IPS-18a (cell line): Measurements from ENCODE around the gene STARD3.

Experiments
- H3K27ac ChIP-seq: one replicate; pipeline ENCODE4 v1.5.1; 2013; ENCODE audit warnings: low read length
- H3K27me3 ChIP-seq: one replicate; pipeline ENCODE4 v1.6.1; 2013; ENCODE audit warnings: mild to moderate bottlenecking, low read length; ENCODE audit not compliant: control insufficient read depth, insufficient read depth
- H3K36me3 ChIP-seq: one replicate; pipeline ENCODE4 v1.6.1; 2013; ENCODE audit warnings: low read depth, low read length; ENCODE audit not compliant: control insufficient read depth
- H3K4me1 ChIP-seq: one replicate; pipeline ENCODE4 v1.6.1; 2013; ENCODE audit warnings: low read depth, low read length; ENCODE audit not compliant: control insufficient read depth
- H3K4me3 ChIP-seq: one replicate; pipeline ENCODE4 v1.5.1; 2013; ENCODE audit warnings: low read length
- H3K9ac ChIP-seq: one replicate; pipeline ENCODE4 v1.6.1; 2013; ENCODE audit warnings: mild to moderate bottlenecking, low read length, moderate library complexity
- H3K9me3 ChIP-seq: one replicate; pipeline ENCODE4 v1.6.1; 2013; ENCODE audit warnings: low read depth, low read length; ENCODE audit not compliant: control insufficient read depth

Gene STARD3

GRCh38 chr17:39675390-39676082 is 38.6 kb downstream of the STARD3 start:
- Histone ChIP-seq H3K9ac (no peak overlapping the region), H3K27ac (no peak overlapping the region)

GRCh38 chr17:39676198-39676819 is 39.4 kb downstream of the STARD3 start:
- peaks cover 3% of the 10 kb centered on the region for H3K4me1 ChIP-seq
- no peak overlapping the region for H3K4me3 ChIP-seq
- H3K9ac ChIP-seq: no peak overlapping the region
- no peaks in the 10 kb centered on the region for H3K27me3 ChIP-seq
- H3K36me3 ChIP-seq: no peaks in the 10 kb centered on the region
- no peak overlapping the region for H3K27ac ChIP-seq
- no peaks in the 10 kb centered on the region for H3K9me3 ChIP-seq

More at GRCh38 chr17:39675390-39676082, 38.6 kb downstream of the STARD3 start:
- H3K4me1 ChIP-seq: peaks cover 3% of the 10 kb centered on the region
- no peaks in the 10 kb centered on the region for H3K36me3 ChIP-seq
- no peaks in the 10 kb centered on the region for H3K9me3 ChIP-seq
- no peak overlapping the region for H3K4me3 ChIP-seq
- no peaks in the 10 kb centered on the region for H3K27me3 ChIP-seq

- no peak overlapping the region for H3K4me3 ChIP-seq
- H3K4me1 ChIP-seq: peaks cover 3% of the 10 kb centered on the region
- H3K36me3 ChIP-seq: no peaks in the 10 kb centered on the region
- no peaks in the 10 kb centered on the region for H3K27me3 ChIP-seq
- H3K9ac ChIP-seq: no peak overlapping the region
- no peak overlapping the region for H3K27ac ChIP-seq
- no peaks in the 10 kb centered on the region for H3K9me3 ChIP-seq
Measured at GRCh38 chr17:39677072-39677471, 40.1 kb downstream of the STARD3 start.

GRCh38 chr17:39677542-39678339 is 40.8 kb downstream of the STARD3 start:
- H3K36me3 ChIP-seq: no peaks in the 10 kb centered on the region
- no peak overlapping the region for H3K4me3 ChIP-seq
- peaks cover 3% of the 10 kb centered on the region for H3K4me1 ChIP-seq
- H3K9ac ChIP-seq: no peak overlapping the region
- H3K9me3 ChIP-seq: no peaks in the 10 kb centered on the region
- H3K27ac ChIP-seq: no peak overlapping the region
- H3K27me3 ChIP-seq: no peaks in the 10 kb centered on the region

- H3K27me3 ChIP-seq: no peaks in the 10 kb centered on the region
- no peak overlapping the region for H3K27ac ChIP-seq
- H3K4me3 ChIP-seq: no peak overlapping the region
Measured at GRCh38 chr17:39678340-39679116, 41.6 kb downstream of the STARD3 start.

GRCh38 chr17:39679521-39680192 is 42.7 kb downstream of the STARD3 start:
- H3K9me3 ChIP-seq: no peaks in the 10 kb centered on the region
- peaks cover 3% of the 10 kb centered on the region for H3K4me1 ChIP-seq
- no peak overlapping the region for H3K9ac ChIP-seq
- H3K36me3 ChIP-seq: peaks cover 3% of the 10 kb centered on the region
- H3K27me3 ChIP-seq: no peaks in the 10 kb centered on the region
- H3K27ac ChIP-seq: no peak overlapping the region
- H3K4me3 ChIP-seq: no peak overlapping the region

More at GRCh38 chr17:39678340-39679116, 41.6 kb downstream of the STARD3 start:
- no peaks in the 10 kb centered on the region for H3K9me3 ChIP-seq
- H3K36me3 ChIP-seq: no peaks in the 10 kb centered on the region
- H3K4me1 ChIP-seq: peaks cover 3% of the 10 kb centered on the region
- no peak overlapping the region for H3K9ac ChIP-seq

- Histone ChIP-seq H3K27ac (no peak overlapping the region), H3K9me3 (no peaks in the 10 kb centered on the region), H3K27me3 (no peaks in the 10 kb centered on the region), H3K9ac (no peak overlapping the region), H3K4me1 (peaks cover 5% of the 10 kb centered on the region), H3K36me3 (peaks cover 7% of the 10 kb centered on the region), H3K4me3 (no peak overlapping the region)
Measured at GRCh38 chr17:39683295-39683939, 46.5 kb downstream of the STARD3 start.

GRCh38 chr17:39684369-39685192 is 47.6 kb downstream of the STARD3 start:
- Histone ChIP-seq H3K4me3 (no peak overlapping the region), H3K36me3 (peaks cover 7% of the 10 kb centered on the region), H3K9ac (no peak overlapping the region), H3K4me1 (peaks cover 13% of the 10 kb centered on the region), H3K27ac (no peak overlapping the region), H3K27me3 (no peaks in the 10 kb centered on the region), H3K9me3 (no peaks in the 10 kb centered on the region)

GRCh38 chr17:39687101-39687545 is 50.2 kb downstream of the STARD3 start:
- Histone ChIP-seq H3K27ac (peak overlapping the region; percentile 18), H3K9me3 (no peaks in the 10 kb centered on the region), H3K4me1 (peaks cover 19% of the 10 kb centered on the region), H3K27me3 (no peaks in the 10 kb centered on the region), H3K4me3 (peak overlapping the region; percentile 89), H3K9ac (peak overlapping the region; percentile 86), H3K36me3 (peaks cover 7% of the 10 kb centered on the region)
